ENCODE results near the gene AGAP2.

Gene AGAP2

GRCh38 chr12:57754411-57755193, 16.1 kb upstream of the AGAP2 start, which contains the start of gene MARCHF9:
Gene MARCHF9, plus strand, starts transcription at chr12:57755103. Its CDS starts 426 bp downstream, at chr12:57755529.
- DNase-seq (ENCODE audit: low read depth in 2 of 3, low spot score in 1 of 3), result peak; percentile 64 to 81 (median 75)

GRCh38 chr12:57753756-57754337, 15.3 kb upstream of the AGAP2 start:
- no peak for DNase-seq (ENCODE audit: low read depth in 2 of 3, low spot score in 1 of 3)

- DNase-seq (ENCODE audit: low read depth in 2 of 3, low spot score in 1 of 3), result no peak
Measured at GRCh38 chr12:57752668-57753000, 14.1 kb upstream of the AGAP2 start.

GRCh38 chr12:57751788-57752667, 13.5 kb upstream of the AGAP2 start, which contains the start of gene CDK4:
Gene CDK4, minus strand, starts transcription at chr12:57752310. Its CDS starts 593 bp downstream, at chr12:57751717.
- DNase-seq (ENCODE audit: low read depth in 2 of 3, low spot score in 1 of 3), result peak; percentile 94 to 99 (median 99)

- no peak for DNase-seq (ENCODE audit: low read depth in 2 of 3, low spot score in 1 of 3)
Measured at GRCh38 chr12:57751432-57751787, 12.9 kb upstream of the AGAP2 start.

- no peak for DNase-seq (ENCODE audit: low read depth in 2 of 3, low spot score in 1 of 3)
Measured at GRCh38 chr12:57750561-57751431, 12.3 kb upstream of the AGAP2 start.

- no peak for DNase-seq (ENCODE audit: low read depth in 2 of 3, low spot score in 1 of 3)
Measured at GRCh38 chr12:57749061-57749460, 10.5 kb upstream of the AGAP2 start.

GRCh38 chr12:57746025-57746424, 7.5 kb upstream of the AGAP2 start:
- DNase-seq (ENCODE audit: low read depth in 2 of 3, low spot score in 1 of 3), result no peak

GRCh38 chr12:57745485-57745881, 6.9 kb upstream of the AGAP2 start:
- no peak for DNase-seq (ENCODE audit: low read depth in 2 of 3, low spot score in 1 of 3)

- DNase-seq (ENCODE audit: low read depth in 2 of 3, low spot score in 1 of 3), result peak; percentile 92 to 93 (median 92)
Measured at GRCh38 chr12:57744777-57745484, 6.4 kb upstream of the AGAP2 start, which contains the start of gene TSPAN31. Gene TSPAN31, plus strand, starts transcription at chr12:57745039. Its CDS starts 116 bp downstream, at chr12:57745155.

GRCh38 chr12:57744194-57744776, 5.7 kb upstream of the AGAP2 start:
- DNase-seq (ENCODE audit: low read depth in 2 of 3, low spot score in 1 of 3), result peak; percentile 65 to 85 (median 70)

GRCh38 chr12:57743769-57744168, 5.2 kb upstream of the AGAP2 start:
- DNase-seq (ENCODE audit: low read depth in 2 of 3, low spot score in 1 of 3), result no peak

- DNase-seq (ENCODE audit: low read depth in 2 of 3, low spot score in 1 of 3), result peak; percentile 63 to 72 (median 63)
Measured at GRCh38 chr12:57741844-57742738, 3.5 kb upstream of the AGAP2 start.

- no peak for DNase-seq (ENCODE audit: low read depth in 2 of 3, low spot score in 1 of 3)
Measured at GRCh38 chr12:57741413-57741789, 2.9 kb upstream of the AGAP2 start.

- DNase-seq (ENCODE audit: low read depth in 2 of 3, low spot score in 1 of 3), result peak; percentile 53 to 67 (median 54)
Measured at GRCh38 chr12:57740656-57741412, 2.3 kb upstream of the AGAP2 start.

- no peak for DNase-seq (ENCODE audit: low read depth in 2 of 3, low spot score in 1 of 3)
Measured at GRCh38 chr12:57739914-57740538, 1.5 kb upstream of the AGAP2 start.

GRCh38 chr12:57739387-57739786, 845 bp upstream of the AGAP2 start:
- DNase-seq (ENCODE audit: low read depth in 2 of 3, low spot score in 1 of 3), result no peak

Measured in stimulated activated CD4-positive, alpha-beta T cell treated with anti-CD3 and anti-CD28 coated beads, Interleukin-12 subunit alpha, Interleukin-12 subunit beta, amount 100 ng/mL, for 48 hours (primary cell).